ENCODE data around the gene CAMK2B.

Gene CAMK2B

DNA sequence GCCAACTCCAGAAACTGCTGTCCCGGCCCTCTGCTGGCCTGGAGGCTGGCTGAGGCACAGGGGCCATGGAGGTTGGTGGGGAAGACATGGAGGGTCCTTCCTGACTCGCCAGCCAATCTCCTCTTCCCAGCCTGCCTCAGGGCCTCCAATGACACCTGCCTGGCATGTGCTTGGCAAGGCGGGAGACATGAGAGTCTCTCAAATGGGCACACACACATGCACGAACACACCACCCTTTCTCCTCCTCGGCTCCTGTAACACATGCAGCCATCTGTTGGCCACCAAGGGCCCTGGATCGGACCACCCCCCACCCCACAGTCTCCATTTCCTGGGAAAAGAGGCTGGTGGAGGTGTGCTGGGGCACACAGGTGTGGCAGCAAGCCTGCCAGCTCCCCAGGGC lies 68.2 kb downstream of the CAMK2B start:
- TF ChIP-seq, protein P1, sequence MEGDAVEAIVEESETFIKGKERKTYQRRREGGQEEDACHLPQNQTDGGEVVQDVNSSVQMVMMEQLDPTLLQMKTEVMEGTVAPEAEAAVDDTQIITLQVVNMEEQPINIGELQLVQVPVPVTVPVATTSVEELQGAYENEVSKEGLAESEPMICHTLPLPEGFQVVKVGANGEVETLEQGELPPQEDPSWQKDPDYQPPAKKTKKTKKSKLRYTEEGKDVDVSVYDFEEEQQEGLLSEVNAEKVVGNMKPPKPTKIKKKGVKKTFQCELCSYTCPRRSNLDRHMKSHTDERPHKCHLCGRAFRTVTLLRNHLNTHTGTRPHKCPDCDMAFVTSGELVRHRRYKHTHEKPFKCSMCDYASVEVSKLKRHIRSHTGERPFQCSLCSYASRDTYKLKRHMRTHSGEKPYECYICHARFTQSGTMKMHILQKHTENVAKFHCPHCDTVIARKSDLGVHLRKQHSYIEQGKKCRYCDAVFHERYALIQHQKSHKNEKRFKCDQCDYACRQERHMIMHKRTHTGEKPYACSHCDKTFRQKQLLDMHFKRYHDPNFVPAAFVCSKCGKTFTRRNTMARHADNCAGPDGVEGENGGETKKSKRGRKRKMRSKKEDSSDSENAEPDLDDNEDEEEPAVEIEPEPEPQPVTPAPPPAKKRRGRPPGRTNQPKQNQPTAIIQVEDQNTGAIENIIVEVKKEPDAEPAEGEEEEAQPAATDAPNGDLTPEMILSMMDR (IDR thresholded peaks at IDR 0.05; ENCODE audit: borderline replicate concordance, insufficient read depth, low read depth, low read length), result no peak

DNA sequence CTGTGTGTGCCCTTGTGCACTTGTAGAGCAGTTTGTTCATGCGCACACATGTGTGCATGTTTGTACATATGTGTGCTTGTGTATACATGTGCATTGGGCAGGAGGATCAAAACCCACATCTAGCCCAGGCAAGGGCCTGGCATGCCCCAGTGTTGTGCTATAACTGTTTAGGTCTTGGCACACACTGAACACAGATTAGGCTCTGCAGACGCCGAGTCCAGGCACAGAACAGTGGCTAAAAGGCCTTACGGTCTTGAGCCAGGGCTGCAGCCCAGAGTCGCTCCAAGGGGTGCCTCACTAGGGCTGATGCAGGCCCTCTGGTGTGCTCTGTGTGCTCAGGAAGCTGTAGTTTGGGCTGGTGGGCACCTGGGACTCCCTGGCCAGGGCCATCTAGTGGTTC lies 68.9 kb downstream of the CAMK2B start:
- H3K4me3 ChIP-seq (ENCODE audit: low read depth, low read length), result no peak overlapping the region
- TF ChIP-seq, protein P1 (IDR thresholded peaks at IDR 0.05; ENCODE audit: borderline replicate concordance, insufficient read depth, low read depth, low read length), result no peak

More for the DNA sequence above, 68.2 kb downstream of the CAMK2B start:
- H3K4me3 ChIP-seq (ENCODE audit: low read depth, low read length), result no peak overlapping the region

DNA sequence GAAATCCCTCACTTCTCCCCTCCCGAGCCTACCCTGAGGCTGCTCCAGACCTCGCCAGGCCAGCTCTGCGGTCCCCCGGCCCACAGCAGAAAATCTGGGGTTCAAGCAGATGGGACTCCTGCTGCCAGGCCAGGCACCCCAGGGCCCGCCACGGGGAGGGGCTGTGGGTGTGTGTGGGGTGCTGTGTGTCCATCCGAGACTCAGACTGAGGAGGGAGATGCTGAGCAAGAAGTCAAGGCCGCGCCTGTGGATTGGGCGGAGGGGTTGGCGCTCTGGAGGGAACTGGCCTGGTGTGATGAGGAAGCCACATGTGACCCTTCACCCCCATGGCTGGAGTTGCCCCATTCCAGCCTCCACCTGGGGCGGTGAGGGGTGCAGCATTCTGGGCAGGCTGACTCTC lies 73.5 kb downstream of the CAMK2B start:
- TF ChIP-seq, protein P1 (IDR thresholded peaks at IDR 0.05; ENCODE audit: borderline replicate concordance, insufficient read depth, low read depth, low read length), result no peak
- H3K4me3 ChIP-seq (ENCODE audit: low read depth, low read length), result no peak overlapping the region

DNA sequence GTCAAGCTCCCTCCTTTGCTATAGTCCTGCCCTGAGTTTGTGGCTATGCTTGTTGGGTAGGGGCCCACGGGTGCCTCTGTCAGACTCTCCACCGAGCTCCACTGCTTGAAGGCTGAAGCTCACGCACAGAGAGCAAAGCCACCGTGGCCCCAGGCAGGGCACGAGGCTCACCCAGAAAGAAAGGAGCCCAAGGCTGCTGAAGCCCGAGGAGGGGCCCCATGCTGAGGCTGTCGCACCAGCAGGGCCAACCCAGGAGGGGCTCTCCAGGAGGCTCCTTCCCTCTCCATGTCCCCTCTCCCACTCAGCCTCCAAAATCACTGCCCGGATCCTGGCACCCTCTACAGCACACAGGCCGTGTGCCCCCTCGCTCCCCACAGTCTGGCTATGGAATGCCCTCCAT lies 74.1 kb downstream of the CAMK2B start:
- TF ChIP-seq, protein P1 (IDR thresholded peaks at IDR 0.05; ENCODE audit: borderline replicate concordance, insufficient read depth, low read depth, low read length), result no peak
- no peak overlapping the region for H3K4me3 ChIP-seq (ENCODE audit: low read depth, low read length)

DNA sequence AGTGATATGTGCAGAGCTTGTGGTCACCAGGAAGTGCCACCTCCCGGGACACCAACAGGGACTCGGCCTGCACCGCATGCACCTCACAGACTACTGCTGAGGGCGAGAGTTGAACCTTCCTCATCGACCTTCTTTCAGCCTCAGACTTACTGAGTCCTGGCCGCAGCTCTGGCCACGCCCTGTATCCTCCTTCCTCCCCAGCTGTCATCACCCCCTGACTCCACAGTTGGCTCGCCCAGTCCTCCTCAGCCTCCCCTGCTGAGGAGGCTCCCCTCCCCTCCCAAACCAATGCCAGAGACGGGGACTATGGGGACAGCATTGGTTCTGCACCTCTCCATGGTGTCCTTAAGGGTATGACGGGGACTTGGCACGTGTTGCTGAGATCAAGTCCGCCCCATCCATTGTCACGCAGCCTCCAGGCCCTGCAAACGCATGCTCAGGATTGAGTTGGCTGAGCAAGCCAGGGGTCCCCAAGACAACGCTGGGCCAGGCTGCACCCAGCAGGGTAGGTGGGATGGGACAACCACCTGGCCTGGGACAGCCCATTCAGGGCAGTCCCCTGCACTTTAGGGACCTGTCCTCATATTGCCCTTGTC lies 75.7 kb downstream of the CAMK2B start:
- no peak overlapping the region for H3K4me3 ChIP-seq (ENCODE audit: low read depth, low read length)
- TF ChIP-seq, protein P1 (IDR thresholded peaks at IDR 0.05; ENCODE audit: borderline replicate concordance, insufficient read depth, low read depth, low read length), result no peak

DNA sequence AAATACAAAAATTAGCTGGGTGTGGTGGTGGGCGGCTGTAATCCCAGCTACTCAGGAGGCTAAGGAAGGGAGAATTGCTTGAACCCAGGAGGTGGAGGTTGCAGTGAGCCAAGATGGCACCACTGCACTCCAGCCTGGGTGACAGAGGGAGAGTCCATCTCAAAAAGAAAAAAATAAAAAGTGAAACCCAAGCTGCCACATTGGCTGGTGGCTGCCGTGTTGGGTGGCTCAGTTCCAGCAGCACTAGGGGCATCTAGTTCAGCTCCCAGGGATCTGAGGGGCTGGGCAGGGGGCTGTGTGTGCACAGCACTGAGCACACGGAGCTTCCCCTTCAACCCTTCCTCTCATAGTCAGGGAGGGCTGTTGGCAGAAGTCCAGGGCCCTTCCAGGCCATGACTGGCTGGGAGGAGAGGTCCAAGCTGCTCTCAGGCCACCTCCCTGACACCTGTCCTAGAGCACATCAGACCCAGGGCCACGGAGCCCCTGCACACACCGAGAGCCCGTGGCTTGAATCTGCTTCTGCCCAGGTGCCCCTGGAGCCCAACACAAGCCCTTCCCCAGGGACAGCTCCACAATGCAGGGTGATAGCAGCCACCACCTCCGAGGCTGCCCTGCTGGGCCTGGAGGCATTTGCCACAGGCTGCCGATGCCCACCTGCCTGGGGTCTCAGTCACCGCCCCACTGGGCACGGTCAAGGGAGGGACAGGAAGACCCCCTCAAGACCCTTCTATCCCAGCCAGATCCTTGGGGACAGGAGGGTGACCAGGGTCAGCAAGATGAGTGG lies 77.3 kb downstream of the CAMK2B start:
- TF ChIP-seq, protein P1 (IDR thresholded peaks at IDR 0.05; ENCODE audit: borderline replicate concordance, insufficient read depth, low read depth, low read length), result no peak
- H3K4me3 ChIP-seq (ENCODE audit: low read depth, low read length), result no peak overlapping the region

Data from GM12875 (cell line).